ENCODE results near the gene KCNG2.

Gene KCNG2

GRCh38 chr18:79779700-79780190 lies 18.0 kb upstream of the KCNG2 start:
- H3K4me3 ChIP-seq (ENCODE audit: low read depth, low read length) = no peak overlapping the region
- TF ChIP-seq CTCF (IDR thresholded peaks at IDR 0.05; ENCODE audit: insufficient read depth, low read length, missing control alignments) = no peak
- ChIA-PET POLR2A (no interaction called here), CTCF (no interaction called here)
- DNase-seq (ENCODE audit: low read depth, low spot score) = no peak

GRCh38 chr18:79780547-79780946 lies 17.2 kb upstream of the KCNG2 start:
- CTCF ChIA-PET = no interaction called here

GRCh38 chr18:79781331-79781941 lies 16.3 kb upstream of the KCNG2 start:
- no peak for TF ChIP-seq CTCF (IDR thresholded peaks at IDR 0.05; ENCODE audit: insufficient read depth, low read length, missing control alignments)
- H3K4me3 ChIP-seq (ENCODE audit: low read depth, low read length) = no peak overlapping the region
- no peak for DNase-seq (ENCODE audit: low read depth, low spot score)
- CTCF ChIA-PET = no interaction called here
- POLR2A ChIA-PET = no interaction called here

More at GRCh38 chr18:79780547-79780946, 17.2 kb upstream of the KCNG2 start:
- POLR2A ChIA-PET = no interaction called here
- DNase-seq (ENCODE audit: low read depth, low spot score) = no peak
- no peak for TF ChIP-seq CTCF (IDR thresholded peaks at IDR 0.05; ENCODE audit: insufficient read depth, low read length, missing control alignments)
- no peak overlapping the region for H3K4me3 ChIP-seq (ENCODE audit: low read depth, low read length)

- no peak for DNase-seq (ENCODE audit: low read depth, low spot score)
- ChIA-PET POLR2A (no interaction called here), CTCF (no interaction called here)
- TF ChIP-seq CTCF (IDR thresholded peaks at IDR 0.05; ENCODE audit: insufficient read depth, low read length, missing control alignments) = no peak
- H3K4me3 ChIP-seq (ENCODE audit: low read depth, low read length) = no peak overlapping the region
Observed at GRCh38 chr18:79782566-79783308, 15.0 kb upstream of the KCNG2 start.

- no peak for DNase-seq (ENCODE audit: low read depth, low spot score)
- H3K4me3 ChIP-seq (ENCODE audit: low read depth, low read length) = no peak overlapping the region
- POLR2A ChIA-PET = no interaction called here
- CTCF ChIA-PET = no interaction called here
- no peak for TF ChIP-seq CTCF (IDR thresholded peaks at IDR 0.05; ENCODE audit: insufficient read depth, low read length, missing control alignments)
Observed at GRCh38 chr18:79784071-79784913, 13.4 kb upstream of the KCNG2 start.
